K562 (cell line): Measurements from ENCODE around the gene USP51.

Experiments
- ELF2 ChIP-seq: fragments of 250-450 bp; sonication (Bioruptor Pico); IDR thresholded peaks from 2 replicates; pipeline ENCODE4 v1.5.0; 2021; ENCODE audit warnings: mild to moderate bottlenecking
- TF ChIP-seq, protein P1 (sequence below): IDR thresholded peaks from 3 replicates; pipeline ENCODE4 v1.6.1; 2011; ENCODE audit warnings: borderline replicate concordance, mild to moderate bottlenecking; ENCODE audit not compliant: insufficient read length, insufficient read depth

- TF ChIP-seq, protein P1, sequence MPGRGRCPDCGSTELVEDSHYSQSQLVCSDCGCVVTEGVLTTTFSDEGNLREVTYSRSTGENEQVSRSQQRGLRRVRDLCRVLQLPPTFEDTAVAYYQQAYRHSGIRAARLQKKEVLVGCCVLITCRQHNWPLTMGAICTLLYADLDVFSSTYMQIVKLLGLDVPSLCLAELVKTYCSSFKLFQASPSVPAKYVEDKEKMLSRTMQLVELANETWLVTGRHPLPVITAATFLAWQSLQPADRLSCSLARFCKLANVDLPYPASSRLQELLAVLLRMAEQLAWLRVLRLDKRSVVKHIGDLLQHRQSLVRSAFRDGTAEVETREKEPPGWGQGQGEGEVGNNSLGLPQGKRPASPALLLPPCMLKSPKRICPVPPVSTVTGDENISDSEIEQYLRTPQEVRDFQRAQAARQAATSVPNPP, result no peak
- no peak for TF ChIP-seq ELF2 (CRISPR knock-in tag)
Observed at GRCh38 chrX:55452833-55453124, 36.9 kb downstream of the USP51 start.
